CD1c-positive myeloid dendritic cell (primary cell): ENCODE results near the gene SCARB1.

Source experiments
- DNase-seq: peaks from one replicate; pipeline ENCODE4 v3.0.0-alpha.2; 2016; ENCODE audit errors: extremely low spot score

SCARB1 gene

DNA sequence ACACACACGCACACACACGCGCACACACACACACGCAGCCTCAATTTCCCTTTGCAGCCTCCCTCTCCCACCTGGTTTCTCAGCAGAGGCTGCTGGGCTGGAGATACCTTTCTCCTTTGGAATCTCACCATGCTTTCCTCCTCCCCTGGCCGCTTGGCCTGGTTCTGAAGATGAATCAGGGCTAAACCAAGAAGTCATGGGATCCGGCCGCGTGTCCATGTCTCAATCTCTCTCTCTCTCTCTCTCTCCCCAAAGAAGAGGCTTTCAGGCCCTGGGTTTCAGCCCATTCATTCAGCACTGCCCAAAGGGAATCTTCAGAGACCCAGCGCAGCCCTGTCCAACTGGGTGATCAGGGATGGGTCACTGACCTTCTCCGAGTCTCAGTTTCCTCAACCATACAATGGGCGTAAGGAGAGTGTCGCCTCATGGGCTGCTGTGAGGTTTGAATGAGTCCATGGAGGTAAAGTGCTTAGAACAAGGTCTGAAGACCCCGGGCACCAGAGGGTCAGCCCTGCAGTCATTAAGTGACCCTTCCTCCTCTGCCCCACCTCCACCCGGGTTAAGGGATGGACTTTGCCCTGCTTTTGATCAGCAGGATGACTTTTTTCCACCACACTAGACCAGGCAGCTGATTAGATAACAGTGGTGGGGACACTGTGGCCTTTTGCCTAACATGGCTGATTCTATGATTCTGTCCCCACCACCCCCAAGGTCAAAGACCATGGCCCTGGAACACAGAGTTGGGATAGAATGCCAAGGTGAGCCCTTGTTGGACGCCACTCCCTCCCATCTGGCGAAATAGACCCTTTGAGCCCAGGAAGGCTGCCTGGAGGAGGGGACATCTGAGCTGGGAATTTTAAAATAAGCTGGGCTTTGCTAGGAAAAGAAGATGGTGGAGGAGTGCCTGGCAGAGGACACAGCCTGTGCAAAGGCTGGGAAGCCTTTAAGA lies 42.1 kb downstream of the SCARB1 start:
- DNase-seq, result no peak

DNA sequence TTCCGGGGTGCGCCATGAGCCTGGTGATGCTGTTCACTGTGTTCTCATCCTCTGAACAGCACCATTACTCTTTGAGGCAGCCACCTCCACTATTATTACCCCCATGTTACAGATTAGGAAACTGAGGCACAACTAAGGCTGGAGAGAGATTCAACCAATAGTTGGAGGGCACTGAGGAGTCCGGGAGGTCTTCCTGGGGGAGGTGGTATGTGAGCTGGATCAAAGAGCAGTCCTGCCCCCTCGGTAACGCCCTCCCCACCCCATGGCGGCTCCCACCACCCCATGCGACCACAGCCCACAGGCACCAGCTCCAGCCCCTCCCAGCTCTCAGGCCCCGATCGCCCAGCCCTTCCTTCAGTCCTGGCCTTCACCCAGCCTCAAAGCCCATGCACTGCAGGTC lies 43.5 kb downstream of the SCARB1 start:
- DNase-seq, result no peak

DNA sequence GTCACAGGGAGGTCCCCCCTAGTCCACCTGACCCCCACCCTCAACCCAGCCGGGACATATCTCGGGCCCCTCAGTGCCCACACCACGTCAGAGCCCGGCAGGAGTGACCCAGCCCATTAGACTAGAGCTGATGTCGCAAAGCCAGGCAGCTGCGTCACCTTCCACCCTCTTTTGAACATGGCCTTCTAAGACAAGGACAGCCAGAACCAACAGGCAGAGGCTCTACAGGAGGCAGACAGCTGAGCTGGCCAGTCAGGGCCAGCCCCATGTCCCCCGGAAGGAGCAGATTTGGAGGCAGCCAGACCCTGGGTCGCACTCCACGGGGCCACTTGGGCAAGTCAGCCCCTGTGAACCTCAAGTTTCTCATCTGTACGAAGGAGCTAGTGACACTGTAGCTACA lies 44.1 kb downstream of the SCARB1 start:
- no peak for DNase-seq

DNA sequence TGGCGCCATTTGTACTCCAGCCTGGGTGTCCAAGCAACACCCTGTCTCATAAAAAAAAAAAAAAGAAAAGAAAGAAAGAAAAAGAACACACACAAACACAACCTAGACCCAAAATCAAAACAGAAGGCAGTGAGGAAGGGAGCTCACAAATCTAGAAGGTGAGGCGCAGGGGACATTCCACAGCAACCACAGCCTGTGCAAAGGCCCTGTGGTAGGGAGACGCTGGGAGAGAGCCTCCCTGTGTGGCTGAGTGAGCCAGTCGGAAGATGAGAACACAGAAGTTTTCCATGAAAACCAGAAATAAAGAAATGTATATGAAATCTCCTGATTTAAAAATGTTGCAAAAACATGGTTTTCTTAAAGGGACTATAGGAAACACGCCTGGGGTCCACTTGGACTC lies 44.6 kb downstream of the SCARB1 start:
- no peak for DNase-seq

DNA sequence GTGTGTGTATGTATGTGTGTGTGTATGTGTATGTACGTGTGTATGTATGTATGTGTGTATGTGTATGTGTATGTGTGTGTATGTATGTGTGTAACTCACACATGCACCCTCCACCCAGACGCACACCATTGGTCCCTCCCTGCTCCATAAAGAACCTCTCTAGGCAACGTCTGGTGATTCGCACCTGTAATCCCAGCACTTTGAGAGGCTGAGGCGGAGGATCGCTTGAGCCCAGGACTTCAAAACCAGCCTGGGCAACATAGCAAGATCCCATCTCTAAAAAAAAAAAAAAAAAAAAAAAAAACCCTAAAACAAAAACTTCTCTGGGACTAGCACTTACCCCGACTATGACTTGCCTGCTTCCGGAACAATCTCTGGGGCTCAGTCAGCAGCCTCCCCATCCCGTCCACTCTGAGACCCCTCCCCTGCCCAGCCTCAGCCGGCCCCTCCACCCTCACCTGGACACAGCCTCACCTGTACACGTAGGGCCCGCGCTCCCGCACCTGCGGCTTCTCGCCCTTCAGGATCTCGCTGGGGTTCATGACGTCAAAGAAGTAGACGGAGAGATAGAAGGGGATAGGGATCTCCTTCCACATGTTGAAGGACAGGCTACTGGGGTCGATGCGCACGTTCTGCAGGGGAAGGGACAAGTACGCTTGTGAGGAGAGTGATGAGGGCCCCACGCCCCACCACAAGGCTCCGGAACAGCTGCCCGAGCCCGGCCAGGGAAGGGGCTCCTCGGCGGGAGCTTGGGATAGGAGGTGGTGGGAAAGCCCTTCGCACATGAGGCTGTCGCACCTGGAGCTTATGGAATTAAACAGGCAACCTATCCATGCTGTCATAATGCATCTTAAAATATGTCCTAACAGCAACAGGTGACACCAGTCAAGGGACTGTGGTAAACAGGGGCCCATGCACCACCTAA lies 46.3 kb downstream of the SCARB1 start:
- DNase-seq, result no peak

DNA sequence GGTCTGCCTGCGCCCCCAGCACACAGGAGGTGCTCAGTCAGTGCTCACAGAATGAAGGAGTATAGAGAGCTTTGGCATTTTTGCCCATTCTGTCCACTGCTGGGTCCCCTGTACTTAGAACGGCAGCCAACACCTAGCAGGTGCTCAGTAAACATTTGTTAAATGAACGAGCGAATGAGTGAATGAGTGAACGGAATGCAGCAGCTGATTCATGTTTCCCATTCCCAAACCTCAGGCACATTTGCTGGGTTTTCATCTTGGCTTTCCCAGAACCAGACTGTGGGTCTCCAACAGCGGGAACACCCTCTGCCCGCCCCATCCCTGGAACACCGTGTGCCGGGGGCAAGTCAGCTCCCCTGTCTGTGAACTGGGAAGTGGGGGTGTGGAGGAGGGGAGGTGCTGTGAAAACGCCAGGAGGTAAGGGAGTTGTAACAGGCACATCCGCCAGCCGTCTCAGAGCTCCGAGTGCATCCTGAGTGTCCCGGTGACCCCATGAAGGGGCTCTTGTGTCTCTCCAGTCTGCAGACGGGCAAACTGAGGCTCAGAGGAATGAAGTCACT lies 47.3 kb downstream of the SCARB1 start:
- DNase-seq, result no peak

DNA sequence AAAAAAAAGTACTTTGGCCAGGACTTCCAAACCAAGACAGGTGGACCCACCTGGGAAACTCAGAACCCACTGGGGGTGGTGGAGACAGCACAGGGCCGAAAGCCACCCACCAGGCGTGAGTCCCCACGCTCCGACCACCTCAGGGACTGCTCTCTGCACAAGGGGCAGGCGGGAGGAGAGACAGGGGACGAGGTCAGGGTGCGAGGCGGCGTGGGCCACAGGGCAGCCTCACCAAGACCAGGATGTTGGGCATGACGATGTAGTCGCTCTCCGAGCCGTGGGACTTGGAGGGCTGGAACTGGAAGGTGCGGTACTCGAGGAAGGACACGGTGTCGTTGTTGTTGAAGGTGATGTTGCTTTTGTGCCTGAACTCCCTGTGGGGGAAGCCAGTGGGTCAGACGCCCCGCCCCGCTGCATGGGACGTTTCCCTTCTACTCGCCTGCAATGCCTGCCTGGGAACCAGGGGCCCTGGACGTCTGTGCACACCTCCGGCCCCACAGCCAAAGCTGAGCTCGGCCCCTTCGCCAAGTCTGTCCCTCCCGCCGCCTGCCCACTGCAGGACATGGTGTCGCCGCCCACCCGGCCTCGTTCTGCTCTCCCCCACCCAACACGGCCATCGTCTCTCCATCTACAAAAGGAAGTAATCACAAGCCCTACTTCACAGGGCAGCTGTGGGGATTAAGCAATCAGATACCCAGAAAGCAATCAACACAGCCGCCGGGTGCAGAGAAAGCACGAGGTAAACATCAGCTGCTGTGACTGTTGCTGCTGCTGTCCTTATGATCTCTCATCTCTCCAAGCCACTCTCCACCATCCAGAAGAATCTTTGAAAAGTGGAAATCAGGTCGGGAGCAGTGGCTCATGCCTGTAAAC lies 48.7 kb downstream of the SCARB1 start:
- DNase-seq, result peak; percentile 55

DNA sequence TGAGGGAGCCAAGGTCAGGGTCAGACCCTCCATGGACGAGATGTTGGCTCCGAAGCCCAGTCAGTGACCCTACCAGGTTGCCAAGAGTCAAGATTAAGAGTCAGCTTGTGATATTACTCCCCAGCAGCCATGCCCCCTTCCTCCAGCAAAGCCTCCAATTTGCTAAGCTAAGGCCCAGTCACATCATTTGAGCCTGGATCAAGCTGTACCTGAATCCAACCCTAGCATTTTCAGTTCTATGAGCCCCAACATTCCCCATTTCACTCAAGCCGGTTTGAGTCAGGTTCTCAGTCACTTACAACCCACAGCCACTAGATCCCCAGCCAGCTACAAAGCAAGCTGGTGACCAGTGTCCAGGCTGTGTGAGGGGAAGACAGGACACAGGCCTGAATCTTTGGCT lies 49.9 kb downstream of the SCARB1 start:
- no peak for DNase-seq

DNA sequence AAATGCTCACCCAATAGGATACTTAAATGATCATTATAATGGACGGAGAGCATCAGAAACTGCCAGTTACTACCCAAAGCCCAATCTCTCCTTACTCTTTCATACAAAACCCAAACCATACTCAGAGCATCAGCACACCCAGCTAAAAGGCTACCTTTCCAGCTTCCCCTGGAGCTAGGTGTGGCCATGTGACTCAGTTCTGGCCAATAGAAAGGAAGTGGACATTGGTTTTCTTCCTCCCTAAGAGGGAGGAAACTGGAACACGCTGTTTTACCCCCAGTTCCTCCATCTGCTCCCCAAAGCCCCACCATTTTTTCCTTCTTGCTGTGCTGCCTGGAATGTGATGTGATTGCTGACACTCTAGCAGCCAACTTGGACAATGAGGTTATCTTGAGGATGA lies 50.7 kb downstream of the SCARB1 start:
- no peak for DNase-seq

DNA sequence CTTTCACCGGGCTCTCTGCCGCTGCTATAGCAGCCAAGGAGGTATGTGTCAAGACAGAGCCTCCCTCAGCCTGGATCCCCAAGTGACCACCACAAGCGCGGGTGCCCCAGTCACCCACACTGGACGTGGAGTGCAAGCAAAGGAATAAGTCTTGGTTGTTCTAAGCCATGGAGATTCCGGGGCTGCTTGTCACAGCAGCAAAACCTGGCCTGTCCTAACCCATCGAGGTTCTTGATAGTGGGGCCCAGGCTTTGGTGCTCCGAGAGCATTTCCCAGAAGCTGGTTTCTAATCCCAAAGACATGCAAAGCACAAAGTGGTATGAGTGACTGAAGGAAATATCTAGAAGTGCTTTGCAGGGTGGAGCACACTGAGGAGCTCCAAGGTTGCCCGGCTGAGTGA lies 51.3 kb downstream of the SCARB1 start:
- DNase-seq, result no peak

DNA sequence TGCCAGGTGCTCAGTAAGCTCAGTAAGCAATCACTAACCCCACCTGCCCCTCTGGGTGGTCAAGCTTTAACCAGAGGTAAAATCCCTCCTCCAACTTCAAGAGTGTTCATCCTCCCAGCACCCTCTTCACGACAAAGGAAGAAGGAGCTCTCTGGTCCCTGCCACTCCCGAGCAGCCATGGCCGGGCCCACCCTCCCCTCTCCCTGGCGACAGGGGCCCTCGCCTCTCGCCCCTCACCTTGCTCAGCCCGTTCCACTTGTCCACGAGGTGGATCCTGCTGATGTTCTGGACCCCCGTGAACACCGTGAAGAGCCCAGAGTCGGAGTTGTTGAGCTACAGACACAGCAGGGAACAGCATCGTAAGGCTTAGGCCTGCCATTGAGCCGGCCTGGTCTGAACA lies 52.0 kb downstream of the SCARB1 start:
- DNase-seq, result no peak

DNA sequence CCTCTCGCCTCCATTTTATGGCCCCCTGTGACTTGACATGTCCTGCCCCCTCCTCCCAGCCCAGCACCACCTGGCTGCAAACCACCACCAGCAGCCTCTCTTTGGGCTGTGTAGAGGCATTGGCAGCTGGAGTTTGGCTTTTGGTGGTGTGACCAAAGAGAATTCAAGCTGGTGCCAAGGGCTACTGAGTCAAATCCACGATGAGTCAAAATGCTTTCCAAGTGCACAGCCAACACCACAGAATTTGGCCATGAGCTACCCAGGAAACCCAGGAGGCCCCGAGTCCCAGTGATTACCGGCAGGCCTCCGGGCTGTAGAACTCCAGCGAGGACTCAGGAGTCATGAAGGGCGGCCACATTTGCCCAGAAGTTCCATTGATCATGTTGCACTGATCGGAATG lies 53.8 kb downstream of the SCARB1 start:
- DNase-seq, result no peak

DNA sequence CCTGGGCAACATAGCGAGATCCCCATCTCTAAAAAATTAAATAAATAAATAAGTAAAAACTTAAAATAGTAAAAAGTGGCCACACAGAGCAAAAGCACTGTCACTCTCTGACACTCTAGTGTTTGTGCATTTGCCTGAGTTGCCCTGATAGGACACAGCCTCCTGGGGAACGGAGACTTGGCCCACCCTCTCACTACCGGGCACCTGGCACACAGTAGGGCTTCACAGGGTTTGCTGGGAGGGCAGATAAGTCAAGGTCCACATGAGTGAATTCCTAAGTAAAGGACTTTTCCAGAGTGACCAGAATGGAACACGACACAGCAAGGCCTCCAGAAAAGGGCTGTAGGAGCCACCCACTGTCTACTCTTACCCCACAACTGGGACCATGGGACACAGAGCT lies 54.3 kb downstream of the SCARB1 start:
- DNase-seq, result no peak

DNA sequence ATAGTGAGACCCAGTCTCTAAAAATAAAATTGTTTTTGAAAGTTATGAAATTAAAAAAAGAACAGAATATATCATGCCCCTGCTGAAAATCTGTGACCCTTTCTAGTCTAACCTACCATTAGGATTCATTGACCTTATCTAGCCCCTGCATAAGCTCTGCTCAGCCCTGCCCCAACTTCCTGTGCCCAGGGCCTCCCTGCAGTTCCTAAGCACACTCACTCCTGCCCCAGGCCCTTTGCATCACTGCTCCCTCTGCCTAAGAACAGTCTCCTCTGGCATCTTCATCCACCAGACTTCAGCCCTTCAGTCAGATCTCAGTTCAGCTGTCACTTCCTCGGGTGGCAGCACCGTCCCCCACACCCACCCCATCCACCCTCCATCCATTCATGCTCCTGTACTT lies 55.4 kb downstream of the SCARB1 start:
- DNase-seq, result no peak

DNA sequence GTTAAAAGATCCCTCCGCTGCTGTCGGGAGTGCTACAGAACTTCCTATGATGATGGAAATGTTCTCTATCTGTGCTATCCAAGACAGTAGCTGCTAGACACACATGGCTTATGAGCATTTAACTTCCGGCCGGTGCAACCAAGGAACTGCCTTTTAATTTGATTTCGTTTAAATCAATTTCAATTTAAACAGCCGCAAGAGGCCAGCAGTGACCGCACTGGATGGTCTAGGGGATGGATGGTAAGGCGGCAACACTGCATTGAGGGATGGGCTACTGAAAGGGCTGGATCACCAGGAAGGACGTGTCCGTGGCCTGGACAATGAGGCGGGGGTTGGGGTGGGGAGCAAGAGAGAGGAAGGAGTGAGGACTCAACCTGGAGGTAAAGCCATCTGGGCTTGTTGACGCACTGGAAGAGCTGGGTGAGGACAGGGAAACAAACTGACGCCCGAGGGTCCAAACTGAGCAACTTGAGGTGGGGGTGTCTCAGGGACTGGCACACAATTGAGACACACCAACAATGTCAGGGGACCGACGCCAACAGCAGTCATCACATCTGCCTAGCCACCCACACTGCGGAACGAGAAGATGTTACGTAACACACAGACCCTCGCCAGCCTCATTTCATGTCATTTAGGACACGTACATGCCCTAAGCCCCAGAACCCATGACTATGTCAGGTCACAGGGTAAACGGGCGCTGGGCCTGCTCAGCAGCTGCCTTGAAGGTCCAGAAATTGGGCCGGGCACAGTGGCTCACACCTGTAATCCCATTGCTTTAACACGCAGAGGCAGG lies 57.6 kb downstream of the SCARB1 start:
- DNase-seq, result no peak

DNA sequence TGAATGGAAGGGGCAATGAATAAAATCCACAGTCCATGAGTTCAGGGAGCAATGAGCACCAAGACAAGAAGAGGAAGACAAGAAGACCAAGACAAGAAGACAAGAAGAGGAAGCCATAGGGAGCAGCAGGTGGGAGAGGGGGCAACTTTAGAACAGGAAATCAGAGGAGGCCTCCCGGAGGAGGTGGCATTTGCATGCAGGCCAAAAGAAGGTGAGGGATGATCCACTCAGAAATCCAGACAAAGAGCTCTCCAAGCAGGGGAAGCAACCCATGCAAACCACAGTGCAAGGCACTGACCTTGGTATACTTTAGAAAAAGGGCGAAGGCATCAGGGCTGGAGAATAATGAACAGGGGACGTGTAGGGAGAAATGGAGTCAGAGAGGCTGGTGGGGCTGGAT lies 58.6 kb downstream of the SCARB1 start:
- DNase-seq, result no peak

DNA sequence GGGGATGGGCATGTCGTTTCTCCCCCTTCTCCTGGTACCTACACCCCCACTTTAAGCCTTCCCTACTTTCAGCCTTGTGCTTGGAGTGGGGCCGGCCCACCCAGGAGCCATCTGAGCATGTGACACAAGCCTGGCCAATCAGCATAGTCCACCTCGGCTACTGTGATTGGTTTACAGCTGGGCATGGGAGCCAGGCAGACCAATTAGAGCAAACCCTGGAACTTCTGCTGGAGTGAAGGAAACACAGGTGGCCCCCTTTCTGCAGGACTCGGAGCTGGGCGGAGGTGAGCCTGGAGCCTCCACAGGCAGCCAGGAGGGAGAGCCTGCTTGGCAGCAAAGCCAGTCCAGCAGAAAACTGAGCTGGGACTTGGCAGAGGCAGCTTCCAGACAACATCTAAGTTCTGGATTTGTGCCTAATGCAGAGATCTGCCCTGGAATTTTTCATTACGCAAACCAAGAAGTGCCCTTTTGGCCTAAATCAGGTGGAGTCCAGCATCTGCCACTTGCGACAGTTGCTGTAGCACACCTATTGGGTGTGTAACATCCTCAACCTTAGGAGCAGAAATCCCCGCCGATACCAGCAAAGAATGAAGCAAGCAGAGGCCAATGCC lies 59.5 kb downstream of the SCARB1 start:
- DNase-seq, result no peak

DNA sequence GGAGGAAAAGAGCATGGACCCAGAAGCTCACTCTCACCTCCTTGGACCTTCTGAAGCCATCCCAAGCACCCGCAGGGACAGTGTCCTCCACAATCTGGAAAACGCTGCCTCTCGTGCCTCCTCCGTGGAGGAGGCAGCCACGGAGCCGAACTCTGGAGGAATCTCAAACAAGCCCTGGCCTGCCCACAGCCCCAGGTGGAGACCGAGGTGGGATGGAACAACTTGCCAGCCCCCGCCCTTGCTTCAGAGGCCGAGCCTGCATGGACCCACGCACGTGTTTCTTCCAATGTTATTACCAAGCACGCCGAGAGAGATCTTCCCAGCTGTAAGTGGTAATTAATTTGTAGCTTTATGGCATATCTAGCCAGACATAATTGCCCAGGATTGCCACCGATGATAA lies 61.3 kb downstream of the SCARB1 start:
- no peak for DNase-seq

DNA sequence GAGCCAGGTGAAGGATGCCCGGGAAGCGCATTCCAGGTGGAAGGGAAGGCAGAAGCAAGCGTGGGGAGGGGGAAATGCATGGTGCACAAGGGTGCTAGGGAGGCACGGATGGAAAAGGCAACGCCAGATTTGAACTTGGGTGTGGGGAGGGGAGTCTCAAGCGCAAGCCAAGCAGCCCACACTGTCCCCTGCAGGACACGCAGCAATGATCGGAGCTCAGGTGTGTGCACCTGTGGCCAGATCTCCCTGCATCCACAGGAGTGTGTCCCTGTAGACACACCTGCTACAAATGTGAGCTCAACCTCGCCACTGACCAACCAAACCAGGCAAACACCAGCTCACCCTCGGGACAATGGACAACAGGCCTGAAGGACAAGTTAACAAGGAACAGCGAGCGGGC lies 63.2 kb downstream of the SCARB1 start:
- no peak for DNase-seq

DNA sequence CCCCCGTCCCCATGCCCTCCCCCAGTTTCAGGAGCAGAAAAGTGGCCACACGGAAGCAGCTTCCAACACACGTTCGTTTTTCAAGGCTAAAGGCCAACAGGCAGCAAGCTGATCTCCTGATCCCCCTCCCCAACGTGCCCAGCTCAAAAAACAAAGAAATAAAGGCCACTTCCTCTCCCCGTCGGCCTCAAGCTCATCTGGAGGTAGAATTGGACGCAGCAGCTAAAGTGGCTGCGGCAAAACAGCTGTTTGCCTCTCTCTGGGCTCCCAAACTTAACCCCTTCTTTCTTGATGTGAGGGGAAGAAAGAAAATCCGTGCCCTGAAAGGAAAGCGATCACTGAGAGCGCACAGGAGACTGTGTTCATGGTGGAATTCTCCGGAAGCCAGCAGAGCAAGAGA lies 66.3 kb downstream of the SCARB1 start:
- no peak for DNase-seq
